ENCODE results near the gene MCM9.

The MCM9 gene

DNA sequence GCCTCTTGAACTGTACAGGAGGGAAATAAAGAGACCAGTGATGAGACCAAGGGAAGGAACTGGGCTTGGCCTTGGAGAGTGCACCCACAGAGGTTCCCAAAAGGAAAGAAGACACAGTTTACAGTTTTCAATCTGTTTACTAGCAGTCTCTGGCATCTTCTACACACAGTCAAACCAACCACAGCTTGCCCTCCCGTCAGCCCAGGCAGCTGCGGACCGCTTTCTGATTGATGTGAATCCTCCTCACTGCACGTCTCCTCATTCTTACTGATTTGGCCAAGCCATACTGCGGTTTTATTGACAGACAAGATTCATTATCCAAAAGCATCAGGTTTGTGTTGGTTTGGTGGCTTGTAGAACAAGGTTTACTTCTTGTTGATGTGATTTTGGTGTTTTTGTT lies 145.5 kb downstream of the MCM9 start:
- no peaks in the 10 kb centered on the region for H4K20me1 ChIP-seq (ENCODE audit: insufficient read depth, low read length)
- H3K4me3 ChIP-seq (ENCODE audit: low read depth, low read length, poor library complexity, severe bottlenecking) = no peak overlapping the region
- H3K27me3 ChIP-seq (ENCODE audit: insufficient read depth, low read length) = no peaks in the 10 kb centered on the region
- H3K9me3 ChIP-seq (ENCODE audit: low read length) = no peaks in the 10 kb centered on the region
- H3F3A ChIP-seq (ENCODE audit: insufficient read depth, low read length) = no peaks in the 10 kb centered on the region
- H3K27ac ChIP-seq (ENCODE audit: low read depth, low read length, poor library complexity, severe bottlenecking) = no peak overlapping the region
- no peak overlapping the region for H3K9ac ChIP-seq (ENCODE audit: low read length)
- no peaks in the 10 kb centered on the region for H3K36me3 ChIP-seq (ENCODE audit: insufficient read depth, low read length)
- no peaks in the 10 kb centered on the region for H3K79me2 ChIP-seq (ENCODE audit: insufficient read depth, low read length)
- TF ChIP-seq, protein P1, sequence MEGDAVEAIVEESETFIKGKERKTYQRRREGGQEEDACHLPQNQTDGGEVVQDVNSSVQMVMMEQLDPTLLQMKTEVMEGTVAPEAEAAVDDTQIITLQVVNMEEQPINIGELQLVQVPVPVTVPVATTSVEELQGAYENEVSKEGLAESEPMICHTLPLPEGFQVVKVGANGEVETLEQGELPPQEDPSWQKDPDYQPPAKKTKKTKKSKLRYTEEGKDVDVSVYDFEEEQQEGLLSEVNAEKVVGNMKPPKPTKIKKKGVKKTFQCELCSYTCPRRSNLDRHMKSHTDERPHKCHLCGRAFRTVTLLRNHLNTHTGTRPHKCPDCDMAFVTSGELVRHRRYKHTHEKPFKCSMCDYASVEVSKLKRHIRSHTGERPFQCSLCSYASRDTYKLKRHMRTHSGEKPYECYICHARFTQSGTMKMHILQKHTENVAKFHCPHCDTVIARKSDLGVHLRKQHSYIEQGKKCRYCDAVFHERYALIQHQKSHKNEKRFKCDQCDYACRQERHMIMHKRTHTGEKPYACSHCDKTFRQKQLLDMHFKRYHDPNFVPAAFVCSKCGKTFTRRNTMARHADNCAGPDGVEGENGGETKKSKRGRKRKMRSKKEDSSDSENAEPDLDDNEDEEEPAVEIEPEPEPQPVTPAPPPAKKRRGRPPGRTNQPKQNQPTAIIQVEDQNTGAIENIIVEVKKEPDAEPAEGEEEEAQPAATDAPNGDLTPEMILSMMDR (IDR thresholded peaks at IDR 0.05; ENCODE audit: low read length) = no peak
- no peak for TF ChIP-seq EZH2 (IDR thresholded peaks at IDR 0.05; ENCODE audit: borderline replicate concordance, low read length)
- no peaks in the 10 kb centered on the region for H3K9me2 ChIP-seq (ENCODE audit: low read depth, low read length)
- no peak overlapping the region for H2AFZ ChIP-seq (ENCODE audit: low read length)
- H3K4me1 ChIP-seq (ENCODE audit: insufficient read depth, low read length, severe bottlenecking) = peaks cover 9% of the 10 kb centered on the region
- no peak overlapping the region for H3K4me2 ChIP-seq (ENCODE audit: low read length)

DNA sequence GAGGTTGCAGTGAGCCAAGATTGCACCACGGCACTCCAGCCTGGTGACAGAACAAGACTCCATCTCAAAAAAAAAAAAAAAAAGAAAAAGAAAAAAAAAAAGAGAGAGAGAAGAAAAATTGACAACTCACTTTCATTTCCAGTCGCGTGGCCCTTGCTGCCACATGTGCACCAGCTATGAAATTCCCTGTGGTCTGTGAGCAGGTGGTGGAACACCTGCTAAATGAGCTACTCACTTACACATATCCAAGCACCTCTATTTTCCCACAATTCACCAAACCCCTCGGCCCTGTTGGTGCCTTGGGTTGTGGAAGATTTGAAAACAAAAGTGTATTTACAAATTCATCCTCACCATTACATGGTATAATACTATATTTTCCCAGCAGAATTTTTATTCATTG lies 146.3 kb downstream of the MCM9 start:
- H3K9me2 ChIP-seq (ENCODE audit: low read depth, low read length) = no peaks in the 10 kb centered on the region
- H4K20me1 ChIP-seq (ENCODE audit: insufficient read depth, low read length) = no peaks in the 10 kb centered on the region
- H2AFZ ChIP-seq (ENCODE audit: low read length) = 0 out of 2 replicates have a peak overlapping the region, but pooled peaks have one; percentile 34
- no peaks in the 10 kb centered on the region for H3K79me2 ChIP-seq (ENCODE audit: insufficient read depth, low read length)
- no peaks in the 10 kb centered on the region for H3K36me3 ChIP-seq (ENCODE audit: insufficient read depth, low read length)
- H3K9ac ChIP-seq (ENCODE audit: low read length) = no peak overlapping the region
- TF ChIP-seq, protein P1 (IDR thresholded peaks at IDR 0.05; ENCODE audit: low read length) = no peak
- TF ChIP-seq EZH2 (IDR thresholded peaks at IDR 0.05; ENCODE audit: borderline replicate concordance, low read length) = no peak
- no peaks in the 10 kb centered on the region for H3K27me3 ChIP-seq (ENCODE audit: insufficient read depth, low read length)
- no peak overlapping the region for H3K4me3 ChIP-seq (ENCODE audit: low read depth, low read length, poor library complexity, severe bottlenecking)
- peaks cover 9% of the 10 kb centered on the region for H3K4me1 ChIP-seq (ENCODE audit: insufficient read depth, low read length, severe bottlenecking)
- no peak overlapping the region for H3K27ac ChIP-seq (ENCODE audit: low read depth, low read length, poor library complexity, severe bottlenecking)
- no peaks in the 10 kb centered on the region for H3F3A ChIP-seq (ENCODE audit: insufficient read depth, low read length)
- H3K4me2 ChIP-seq (ENCODE audit: low read length) = no peak overlapping the region
- H3K9me3 ChIP-seq (ENCODE audit: low read length) = no peaks in the 10 kb centered on the region

DNA sequence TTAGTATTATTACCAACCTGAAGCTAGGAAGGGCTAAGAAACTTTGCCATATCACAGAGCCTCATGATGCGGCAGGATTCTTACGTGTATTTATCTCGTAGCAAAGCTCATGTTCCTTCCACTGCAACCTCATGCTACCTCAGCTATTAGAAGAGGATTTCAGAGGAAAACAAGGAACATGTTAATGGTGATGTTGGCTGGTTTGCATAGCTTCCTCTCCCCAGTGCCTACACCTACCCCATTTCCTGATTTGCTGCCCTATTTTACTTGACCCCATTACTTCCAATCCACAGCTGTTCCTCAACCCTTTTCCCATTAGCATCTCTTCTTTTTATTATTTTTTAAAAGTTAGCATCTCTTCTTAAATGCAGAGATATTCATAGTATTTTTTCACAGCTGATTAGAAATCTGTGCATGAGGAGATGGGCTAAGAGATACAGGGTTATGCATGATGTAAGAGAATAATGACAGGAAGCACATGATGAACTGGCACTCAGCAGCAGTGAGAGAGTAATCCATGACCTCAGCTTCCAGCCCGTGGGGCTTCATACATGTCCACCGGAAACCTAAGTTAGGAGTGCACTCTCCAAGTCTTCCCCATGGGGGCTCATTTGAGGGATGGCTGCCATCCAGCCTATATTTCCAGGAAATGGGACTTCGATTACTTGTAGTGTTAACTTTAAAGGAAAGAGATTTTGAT lies 147.1 kb downstream of the MCM9 start:
- no peaks in the 10 kb centered on the region for H4K20me1 ChIP-seq (ENCODE audit: insufficient read depth, low read length)
- no peaks in the 10 kb centered on the region for H3K27me3 ChIP-seq (ENCODE audit: insufficient read depth, low read length)
- H3K4me3 ChIP-seq (ENCODE audit: low read depth, low read length, poor library complexity, severe bottlenecking) = no peak overlapping the region
- no peaks in the 10 kb centered on the region for H3K9me3 ChIP-seq (ENCODE audit: low read length)
- H2AFZ ChIP-seq (ENCODE audit: low read length) = no peak overlapping the region
- no peaks in the 10 kb centered on the region for H3K36me3 ChIP-seq (ENCODE audit: insufficient read depth, low read length)
- no peaks in the 10 kb centered on the region for H3F3A ChIP-seq (ENCODE audit: insufficient read depth, low read length)
- H3K4me1 ChIP-seq (ENCODE audit: insufficient read depth, low read length, severe bottlenecking) = peaks cover 9% of the 10 kb centered on the region
- no peak overlapping the region for H3K27ac ChIP-seq (ENCODE audit: low read depth, low read length, poor library complexity, severe bottlenecking)
- no peak overlapping the region for H3K4me2 ChIP-seq (ENCODE audit: low read length)
- TF ChIP-seq, protein P1 (IDR thresholded peaks at IDR 0.05; ENCODE audit: low read length) = no peak
- no peak for TF ChIP-seq EZH2 (IDR thresholded peaks at IDR 0.05; ENCODE audit: borderline replicate concordance, low read length)
- H3K9me2 ChIP-seq (ENCODE audit: low read depth, low read length) = no peaks in the 10 kb centered on the region
- no peaks in the 10 kb centered on the region for H3K79me2 ChIP-seq (ENCODE audit: insufficient read depth, low read length)
- no peak overlapping the region for H3K9ac ChIP-seq (ENCODE audit: low read length)
